GM12801 (cell line): ENCODE results near the gene PRAF2.

Experiments
- TF ChIP-seq, protein P1 (sequence below): IDR thresholded peaks from one replicate; pipeline ENCODE4 v1.5.1; 2011; ENCODE audit warnings: control low read depth; ENCODE audit not compliant: insufficient read length; ENCODE audit errors: extremely low read depth

Gene PRAF2

DNA sequence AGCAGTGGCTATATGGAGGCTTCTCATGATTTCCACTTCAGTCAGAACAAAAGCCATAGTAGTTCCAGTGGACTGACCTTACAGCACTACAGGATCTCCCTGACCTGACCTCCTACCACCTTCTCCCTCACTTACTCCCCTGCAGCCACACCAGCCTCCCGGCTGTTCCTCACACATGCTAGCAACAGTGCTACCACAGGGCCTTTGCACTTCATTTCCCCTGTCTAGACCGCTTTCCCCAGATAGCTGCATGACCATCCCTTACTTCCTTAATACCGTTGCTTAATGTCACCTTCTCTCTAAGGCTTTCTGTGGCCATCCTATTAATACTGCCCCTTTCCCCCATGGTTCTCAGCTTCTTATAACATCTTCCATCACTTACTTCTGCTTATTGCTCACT, 36.6 kb upstream of the PRAF2 start:
- TF ChIP-seq, protein P1, sequence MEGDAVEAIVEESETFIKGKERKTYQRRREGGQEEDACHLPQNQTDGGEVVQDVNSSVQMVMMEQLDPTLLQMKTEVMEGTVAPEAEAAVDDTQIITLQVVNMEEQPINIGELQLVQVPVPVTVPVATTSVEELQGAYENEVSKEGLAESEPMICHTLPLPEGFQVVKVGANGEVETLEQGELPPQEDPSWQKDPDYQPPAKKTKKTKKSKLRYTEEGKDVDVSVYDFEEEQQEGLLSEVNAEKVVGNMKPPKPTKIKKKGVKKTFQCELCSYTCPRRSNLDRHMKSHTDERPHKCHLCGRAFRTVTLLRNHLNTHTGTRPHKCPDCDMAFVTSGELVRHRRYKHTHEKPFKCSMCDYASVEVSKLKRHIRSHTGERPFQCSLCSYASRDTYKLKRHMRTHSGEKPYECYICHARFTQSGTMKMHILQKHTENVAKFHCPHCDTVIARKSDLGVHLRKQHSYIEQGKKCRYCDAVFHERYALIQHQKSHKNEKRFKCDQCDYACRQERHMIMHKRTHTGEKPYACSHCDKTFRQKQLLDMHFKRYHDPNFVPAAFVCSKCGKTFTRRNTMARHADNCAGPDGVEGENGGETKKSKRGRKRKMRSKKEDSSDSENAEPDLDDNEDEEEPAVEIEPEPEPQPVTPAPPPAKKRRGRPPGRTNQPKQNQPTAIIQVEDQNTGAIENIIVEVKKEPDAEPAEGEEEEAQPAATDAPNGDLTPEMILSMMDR: no peak

DNA sequence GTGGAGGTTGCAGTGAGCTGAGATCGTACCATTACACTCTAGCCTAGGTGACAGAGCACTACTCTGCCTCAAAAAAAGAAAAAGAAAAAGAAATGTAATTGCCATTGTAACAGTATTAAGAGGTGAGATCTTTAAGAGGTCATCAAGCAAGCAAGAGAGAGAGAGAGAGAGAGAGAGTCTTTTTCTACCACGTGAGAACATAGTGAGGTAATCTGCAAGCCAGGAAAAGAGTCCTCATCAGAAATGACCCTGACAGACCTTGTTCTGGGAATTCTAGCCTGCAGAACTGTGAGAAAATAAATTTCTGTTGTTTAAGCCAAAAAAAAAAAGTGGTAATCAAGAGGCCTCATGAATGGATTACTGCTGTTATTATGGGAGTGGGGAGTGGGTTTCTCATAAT, 34.8 kb upstream of the PRAF2 start:
- TF ChIP-seq, protein P1: no peak

DNA sequence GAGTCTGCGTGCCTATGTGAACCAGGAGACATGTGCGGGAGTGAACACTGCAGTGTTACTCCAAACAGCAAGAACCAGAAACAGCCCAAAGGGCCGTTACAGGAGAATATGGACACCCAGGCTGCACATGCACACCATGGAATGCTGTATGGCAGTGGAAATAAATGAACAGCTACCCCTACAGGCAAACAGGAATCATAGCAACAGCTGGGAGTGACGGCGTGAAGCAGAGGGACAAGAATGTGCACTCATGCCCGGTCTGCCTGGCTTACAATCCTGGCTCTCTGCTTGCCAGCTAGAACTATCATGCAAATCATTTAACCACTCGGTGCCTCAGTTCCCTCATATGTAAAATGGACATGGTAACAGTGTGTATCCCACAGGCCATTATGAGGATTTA, 33.1 kb upstream of the PRAF2 start:
- TF ChIP-seq, protein P1: no peak

DNA sequence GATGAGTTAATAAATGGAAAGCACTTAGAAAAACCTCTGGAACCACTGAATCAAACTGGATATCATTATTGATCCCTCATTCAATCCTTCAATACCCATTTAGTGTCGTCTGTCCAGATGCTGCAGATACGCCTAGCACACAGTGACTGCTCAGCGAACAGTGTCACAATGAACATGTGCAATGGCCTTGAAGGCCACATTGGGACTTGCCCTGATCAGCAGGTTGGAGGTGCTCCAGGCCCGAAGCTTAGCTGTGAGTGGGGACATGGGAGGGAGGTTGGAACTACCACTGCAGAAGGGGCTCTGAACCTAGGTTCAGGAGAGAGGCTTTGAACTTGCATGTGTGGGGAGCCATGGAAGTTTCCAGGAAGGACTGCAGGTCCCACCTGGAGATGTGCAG, 32.5 kb upstream of the PRAF2 start:
- TF ChIP-seq, protein P1: no peak

DNA sequence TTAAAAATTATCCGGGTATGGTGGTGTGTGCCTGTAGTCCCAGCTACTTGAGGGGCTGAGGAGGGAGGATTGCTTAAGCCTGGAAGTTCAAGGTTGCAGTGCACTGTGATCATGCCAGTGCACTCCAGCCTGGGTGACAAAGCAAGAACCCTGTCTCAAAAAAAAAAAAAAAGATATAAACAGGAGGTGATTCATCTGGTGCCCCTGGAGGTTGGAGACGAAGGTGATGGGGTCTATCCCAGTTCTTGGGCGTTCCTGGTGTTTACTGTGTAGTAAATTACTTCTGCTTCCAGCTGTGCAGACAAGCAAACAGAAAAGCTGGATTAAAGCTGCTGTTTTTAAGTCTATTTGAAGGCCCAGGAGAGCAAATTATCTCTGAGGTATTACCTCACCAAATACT, 29.8 kb upstream of the PRAF2 start:
- TF ChIP-seq, protein P1: no peak

DNA sequence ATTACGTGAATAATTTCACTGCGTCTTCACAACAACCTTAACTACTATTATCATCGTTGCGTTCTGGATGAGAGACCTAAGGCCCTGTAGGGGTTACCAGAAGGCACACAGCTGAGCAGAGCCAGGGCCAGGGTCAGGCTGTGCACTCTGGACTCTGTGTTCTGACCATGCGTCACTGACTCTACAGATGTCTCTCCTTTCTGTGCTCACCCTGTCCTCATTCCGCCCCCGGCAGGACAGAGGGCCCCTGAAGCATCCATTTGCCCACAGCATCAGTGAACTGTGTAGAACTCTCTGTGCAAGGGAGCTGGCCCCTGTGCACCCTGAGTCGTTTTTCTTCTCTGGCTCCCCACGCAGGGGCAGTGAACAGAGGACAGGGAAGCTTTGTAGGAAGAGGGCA, 28.4 kb upstream of the PRAF2 start:
- TF ChIP-seq, protein P1: no peak

DNA sequence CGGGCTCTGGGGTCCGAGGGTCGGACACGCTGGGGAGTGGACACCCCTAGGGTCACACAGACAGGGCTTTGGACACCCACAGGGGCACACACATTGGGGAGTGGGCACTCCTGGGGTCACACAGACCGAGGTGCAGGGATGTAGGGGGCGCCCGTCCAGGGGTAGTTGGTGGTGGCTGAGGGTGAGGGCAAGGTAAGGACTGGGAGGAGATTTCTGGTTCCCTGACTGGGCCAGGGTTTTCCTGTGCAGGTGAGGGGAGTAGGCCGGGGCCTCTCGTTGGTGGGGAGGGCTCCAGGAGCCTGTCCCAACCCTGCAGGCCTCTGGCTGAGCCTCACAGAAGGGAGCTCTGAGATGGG, 27.8 kb upstream of the PRAF2 start:
- TF ChIP-seq, protein P1: no peak
